Measurements from ENCODE around the gene REG4.

- TF ChIP-seq POLR2A (IDR thresholded peaks at IDR 0.05; ENCODE audit: low read depth, low read length) (no peak), POU2F2 (IDR thresholded peaks at IDR 0.05; ENCODE audit: low read depth, low read length) (no peak), TAF1 (IDR thresholded peaks at IDR 0.05; ENCODE audit: low read depth, low read length) (no peak), SPI1 (IDR thresholded peaks at IDR 0.05; ENCODE audit: low read depth, low read length) (no peak), POLR2AphosphoS5 (IDR thresholded peaks at IDR 0.05; ENCODE audit: low read depth, low read length) (no peak), PAX5 (IDR thresholded peaks at IDR 0.05; ENCODE audit: insufficient read depth, low read length, severe bottlenecking) (no peak)
Measured at GRCh38 chr1:119811985-119812557, 811 bp upstream of the REG4 start.
